CD4-positive, alpha-beta T cell treated with Interleukin-17A for 4 hours (primary cell): ENCODE results near the gene BIRC3.

ENCODE experiments used
- DNase-seq: peaks from one replicate; pipeline ENCODE4 v3.0.0-alpha.2; 2020; ENCODE audit warnings: mixed read lengths

Gene BIRC3

DNA sequence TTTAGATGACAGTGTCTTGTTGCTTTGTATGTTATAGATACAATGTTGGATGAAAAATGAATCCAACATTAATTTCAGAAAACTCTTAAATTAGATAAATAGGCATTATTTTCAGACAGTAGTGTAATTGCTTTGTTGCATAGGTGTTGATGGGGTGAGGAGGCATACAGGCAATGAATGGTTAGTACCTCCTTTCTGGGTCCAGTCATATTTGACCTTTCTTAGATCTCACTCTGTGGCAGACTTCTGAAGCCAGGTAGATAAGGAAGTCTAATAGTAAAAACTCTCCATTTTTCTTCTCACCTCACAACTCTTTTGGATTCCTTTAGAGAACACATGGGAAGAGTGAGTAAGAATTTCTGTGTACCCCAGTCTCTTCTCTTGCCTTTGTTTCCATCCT is 61.5 kb downstream of the BIRC3 start:
- no peak for DNase-seq

GRCh38 chr11:102382384-102382783 is 65.1 kb downstream of the BIRC3 start:
- no peak for DNase-seq

DNA sequence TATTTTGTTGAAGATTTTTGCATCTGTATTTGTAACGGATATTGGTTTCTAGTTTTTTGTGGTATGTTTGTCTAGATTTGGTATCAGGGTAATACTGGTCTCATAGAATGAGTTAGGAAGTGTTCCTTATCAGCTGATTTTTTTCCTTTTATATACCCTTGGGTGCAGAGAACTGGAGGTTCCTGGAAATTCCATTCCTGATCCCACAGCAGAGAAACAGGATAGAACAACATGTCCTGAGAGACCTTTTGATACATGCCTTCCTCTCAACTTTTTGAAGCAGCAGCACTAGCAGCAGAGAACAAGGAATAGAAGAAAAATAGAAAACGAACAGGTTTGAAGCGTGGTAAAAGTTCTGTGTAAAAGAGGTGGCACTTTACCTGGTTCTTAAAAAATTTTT is 66.6 kb downstream of the BIRC3 start:
- no peak for DNase-seq

- no peak for DNase-seq
Measured at GRCh38 chr11:102384419-102385079, 67.3 kb downstream of the BIRC3 start.

- no peak for DNase-seq
Measured at GRCh38 chr11:102385085-102386007, 68.1 kb downstream of the BIRC3 start.

DNA sequence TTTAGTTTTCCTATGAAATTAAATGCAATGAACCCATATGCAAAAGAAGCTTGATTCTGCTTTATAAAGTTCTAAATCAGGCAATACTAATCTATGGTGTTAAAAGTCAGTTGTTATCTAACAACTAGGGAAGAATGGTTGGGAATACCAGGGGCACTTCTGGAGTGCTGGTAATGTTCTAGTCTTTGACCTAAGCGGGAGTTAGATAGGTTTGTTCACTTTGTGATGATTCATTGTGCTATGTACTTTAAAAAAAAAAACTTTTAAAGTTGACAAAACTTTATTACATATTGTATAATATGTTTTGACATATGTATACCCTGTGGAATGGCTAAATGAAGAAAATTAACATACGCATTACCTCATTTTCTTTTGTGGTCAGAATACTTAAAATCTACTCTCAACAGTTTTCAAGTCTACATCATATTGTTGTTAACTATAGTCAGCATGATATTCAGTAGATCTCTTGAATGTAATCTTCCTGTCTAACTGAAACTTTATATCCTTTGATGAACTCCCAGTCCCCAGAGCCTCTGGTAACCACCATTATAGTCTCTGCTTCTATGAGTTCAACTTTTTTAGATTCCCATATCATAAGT is 69.0 kb downstream of the BIRC3 start:
- DNase-seq = no peak

- no peak for DNase-seq
Measured at GRCh38 chr11:102387043-102387781, 69.9 kb downstream of the BIRC3 start.
